HG03066 (cell line): ENCODE results near the gene CARM1.
"Not testable (repeated sequence)": the region's sequence is repeated elsewhere in the genome, so short reads cannot be mapped to it uniquely, and the experiment has no call there.

Source experiments
- ATAC-seq: cut with Tn5 transposase; IDR thresholded peaks from one replicate; pipeline ENCODE4 v1.9.1; 2021; ENCODE audit warnings: low read depth; ENCODE audit not compliant: unreplicated experiment

CARM1 gene

DNA sequence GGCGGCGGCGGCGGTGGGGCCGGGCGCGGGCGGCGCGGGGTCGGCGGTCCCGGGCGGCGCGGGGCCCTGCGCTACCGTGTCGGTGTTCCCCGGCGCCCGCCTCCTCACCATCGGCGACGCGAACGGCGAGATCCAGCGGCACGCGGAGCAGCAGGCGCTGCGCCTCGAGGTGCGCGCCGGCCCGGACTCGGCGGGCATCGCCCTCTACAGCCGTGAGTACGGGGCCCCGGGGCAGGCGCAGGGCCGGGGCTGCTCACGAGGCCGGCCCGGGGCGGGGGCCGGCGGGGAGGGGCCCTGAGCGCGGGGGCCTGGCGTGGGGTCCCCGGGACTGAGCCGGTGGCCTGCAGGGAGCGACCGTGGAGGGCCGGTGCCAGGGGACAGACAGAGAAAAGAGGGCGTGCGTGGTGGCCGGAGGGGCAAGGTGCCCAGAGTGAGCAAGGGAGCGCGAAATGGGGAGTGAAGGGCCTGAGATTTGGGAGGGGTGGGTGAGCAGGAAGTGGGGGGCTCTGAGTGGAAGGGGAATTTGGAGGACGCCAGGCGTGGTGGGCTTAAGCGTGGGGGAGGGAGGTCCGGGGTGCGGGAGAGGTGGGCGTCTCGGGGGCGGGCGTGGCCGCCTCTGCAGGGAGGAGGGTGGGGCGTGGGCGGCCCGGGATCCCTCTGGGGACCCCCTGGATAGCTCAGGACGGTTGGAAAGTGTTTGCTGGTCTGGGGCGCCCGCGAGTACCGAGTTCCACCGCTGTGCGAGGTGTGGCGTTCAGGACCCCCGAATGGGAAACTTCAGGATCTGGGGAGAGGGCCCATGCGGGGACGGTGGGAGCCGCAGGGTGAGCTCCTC lies 575 bp downstream of the CARM1 start:
- no peak for ATAC-seq

DNA sequence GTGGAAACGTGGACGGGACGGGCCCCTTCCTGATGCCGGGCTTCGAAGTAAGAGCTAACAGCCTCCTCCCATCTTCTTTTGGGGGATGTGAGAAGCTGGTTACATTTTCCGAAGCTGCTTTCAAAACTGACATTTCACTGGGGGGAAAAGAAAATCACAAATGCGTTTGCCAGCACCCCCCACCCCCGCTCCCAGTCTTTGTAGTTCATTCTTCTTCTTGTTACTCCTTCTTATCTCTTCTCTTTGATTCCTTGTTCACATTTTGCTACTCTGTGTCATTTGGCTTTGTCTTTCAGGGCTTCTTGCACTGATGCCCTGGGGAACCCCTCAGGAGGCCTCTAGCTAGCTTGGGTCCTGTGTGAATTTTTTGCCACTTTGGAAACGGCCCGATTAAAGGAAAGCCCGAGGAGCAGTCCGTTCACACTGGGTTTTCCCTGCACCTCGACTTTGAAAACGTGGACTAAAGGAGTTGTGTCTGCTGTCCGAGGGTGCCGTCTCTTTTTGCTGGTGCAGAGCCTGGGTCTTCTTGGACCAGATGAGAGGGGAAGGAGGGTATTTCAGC lies 1.3 kb downstream of the CARM1 start:
- ATAC-seq: no peak

DNA sequence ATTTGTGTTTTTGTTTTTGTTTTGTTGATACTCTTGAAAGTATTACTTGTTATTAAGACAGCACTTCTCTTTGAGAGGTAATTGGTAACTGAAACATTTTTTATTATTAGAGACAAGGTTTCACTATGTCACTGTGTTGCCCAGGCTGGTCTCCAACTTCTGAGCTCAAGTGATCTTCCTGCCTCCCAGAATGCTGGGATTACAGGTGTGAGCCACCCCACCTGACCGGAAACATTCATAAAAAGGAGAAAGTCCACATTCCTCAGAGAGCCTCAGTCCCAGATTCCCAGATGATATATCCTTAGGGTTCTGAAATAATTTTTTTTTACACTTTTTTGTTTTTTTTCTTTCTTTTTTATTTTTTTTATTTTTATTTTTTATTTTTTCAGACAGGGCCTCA lies 2.7 kb downstream of the CARM1 start:
- no peak for ATAC-seq

DNA sequence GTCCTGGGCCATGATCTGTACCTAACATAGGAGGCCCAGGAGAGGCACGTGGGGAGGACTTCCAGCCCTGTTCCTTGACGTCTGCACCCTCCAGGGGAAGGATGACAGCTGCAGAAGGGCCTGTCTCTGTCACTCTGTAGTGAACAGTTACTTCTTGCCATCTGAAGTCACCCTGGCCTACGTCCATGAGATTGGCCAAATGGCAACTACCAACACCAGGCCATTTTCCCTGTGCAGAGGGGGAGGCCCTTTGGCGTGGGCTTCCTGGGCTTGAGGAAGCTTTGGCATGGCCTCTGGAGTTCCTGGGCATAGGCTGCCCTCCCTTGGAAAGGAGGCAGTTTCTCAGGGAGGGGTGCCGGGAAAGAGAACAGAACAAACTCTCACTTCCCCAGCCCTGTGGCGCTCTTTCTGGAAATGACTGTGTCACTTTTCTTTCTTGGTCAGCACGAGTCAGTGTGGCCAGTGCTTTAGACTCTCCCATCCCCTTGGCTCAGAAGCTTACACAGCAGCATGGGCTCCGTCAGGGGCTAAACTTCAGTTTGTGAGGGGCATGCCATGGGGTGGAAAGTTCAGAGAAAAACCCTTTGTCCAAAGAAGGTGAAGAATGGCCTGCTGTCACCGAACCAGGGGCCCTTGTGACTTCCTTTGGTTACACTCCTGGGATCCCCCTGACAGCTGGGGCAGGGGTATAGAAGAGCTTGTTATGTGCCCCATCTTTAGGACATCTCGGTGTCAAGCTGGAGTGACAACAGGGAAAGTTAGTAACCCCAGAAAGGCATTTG lies 5.3 kb downstream of the CARM1 start:
- peak; percentile 57 for ATAC-seq

DNA sequence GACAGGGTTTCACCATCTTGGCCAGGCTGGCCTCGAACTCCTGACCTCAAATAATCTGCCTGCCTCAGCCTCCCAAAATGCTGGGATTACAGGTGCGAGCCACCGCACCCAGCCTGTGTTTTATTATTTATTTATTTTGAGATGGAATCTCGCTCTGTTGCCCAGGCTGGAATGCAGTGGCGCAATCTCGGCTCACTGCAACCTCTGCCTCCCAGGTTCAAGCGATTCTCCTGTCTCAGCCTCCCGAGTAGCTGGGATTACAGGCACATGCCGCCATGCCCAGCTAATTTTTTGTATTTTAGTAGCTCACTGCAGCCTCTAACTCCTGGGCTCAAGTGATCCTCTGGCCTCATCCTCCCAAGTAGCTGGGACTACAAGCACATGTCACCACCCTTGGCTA lies 6.3 kb downstream of the CARM1 start:
- ATAC-seq: not testable (repeated sequence)

DNA sequence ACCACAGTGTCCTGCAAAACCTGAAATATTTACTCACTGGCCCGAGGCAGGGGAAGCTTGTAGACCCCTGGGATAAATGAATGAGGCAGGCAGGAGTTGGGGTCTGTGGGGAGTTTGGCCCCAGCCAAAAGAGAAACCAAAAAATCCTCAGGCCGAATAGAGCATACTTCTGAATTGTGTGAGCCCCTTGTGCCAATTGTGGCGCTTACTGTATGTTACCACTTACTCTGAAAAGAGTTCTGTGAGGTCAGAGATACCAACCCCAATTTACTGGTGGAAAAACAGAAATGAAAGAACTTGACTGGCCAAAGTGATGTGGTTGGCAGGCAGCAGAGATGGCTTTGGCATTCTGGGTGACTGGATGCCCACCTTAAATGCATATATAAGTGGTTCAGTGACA lies 6.9 kb downstream of the CARM1 start:
- no peak for ATAC-seq

DNA sequence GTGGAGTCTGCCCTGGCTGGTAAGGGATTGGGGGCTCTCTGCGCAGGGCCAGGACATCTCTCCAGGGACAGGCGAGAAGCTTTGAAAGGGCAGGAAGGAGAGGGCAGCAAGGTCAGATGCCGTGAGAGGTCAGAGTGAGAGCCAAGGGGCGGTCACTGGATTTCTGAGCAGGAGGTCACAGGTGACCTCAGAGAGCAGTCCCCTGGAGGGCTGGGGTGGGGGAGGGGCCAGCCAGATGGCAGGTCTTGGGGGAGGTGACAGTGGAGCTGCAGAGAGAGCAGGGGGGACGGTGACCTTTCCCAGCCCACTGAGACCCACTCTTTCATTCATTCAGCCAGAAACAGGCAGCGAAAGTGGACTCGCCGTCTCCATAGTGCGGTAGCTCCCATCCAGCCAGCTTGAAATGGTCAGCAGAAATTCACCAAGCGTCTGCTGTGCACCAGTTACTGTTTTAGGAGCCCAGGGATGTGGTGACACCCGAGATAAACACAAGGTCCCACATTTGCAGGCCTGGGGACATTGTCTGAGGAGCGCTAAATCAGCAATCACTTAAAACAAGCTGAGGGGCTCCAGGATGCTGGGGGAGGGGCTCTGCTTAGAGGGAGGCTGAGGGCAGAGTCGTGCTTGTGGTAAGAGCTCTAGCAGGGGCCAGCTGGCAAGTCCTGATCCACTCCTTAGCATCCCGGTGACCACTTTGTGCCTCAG lies 10.2 kb downstream of the CARM1 start:
- ATAC-seq: no peak

DNA sequence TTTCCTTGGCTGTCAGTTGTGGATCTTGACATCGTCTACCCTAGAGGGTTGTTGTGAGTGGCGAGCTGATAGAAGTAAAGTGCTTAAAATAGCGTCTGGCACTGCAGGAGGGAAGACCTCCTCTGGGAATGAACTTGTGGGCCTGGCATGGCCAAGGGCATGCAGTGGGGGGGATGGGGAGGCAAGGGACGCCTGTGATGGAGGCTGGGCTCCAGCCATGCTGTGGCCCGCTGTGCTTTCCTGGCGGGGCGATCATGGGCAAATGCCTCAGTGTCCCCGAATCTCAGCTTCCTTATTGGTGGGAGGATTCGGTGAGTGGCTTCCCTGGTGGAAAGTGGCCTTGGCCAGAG lies 10.7 kb downstream of the CARM1 start:
- ATAC-seq: no peak

DNA sequence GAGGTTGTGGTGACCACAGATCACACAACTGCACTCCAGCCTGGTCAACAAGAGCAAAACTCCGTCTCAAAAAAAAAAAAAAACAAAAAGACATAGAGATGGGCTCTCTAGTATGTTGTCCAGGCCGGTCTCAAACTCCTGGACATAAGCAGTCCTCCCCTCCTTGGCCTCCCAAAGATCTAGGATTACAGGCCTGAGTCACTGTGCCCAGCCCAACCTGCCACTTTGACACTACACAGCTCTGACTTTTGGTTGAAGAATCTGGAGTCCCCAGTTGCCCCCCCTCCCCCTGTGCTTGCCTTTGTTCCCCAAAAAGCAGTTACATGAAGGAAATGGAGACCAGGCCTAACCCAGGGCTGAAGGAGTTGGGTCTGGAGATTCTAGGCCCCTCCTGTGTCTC lies 12.9 kb downstream of the CARM1 start:
- ATAC-seq: no peak

DNA sequence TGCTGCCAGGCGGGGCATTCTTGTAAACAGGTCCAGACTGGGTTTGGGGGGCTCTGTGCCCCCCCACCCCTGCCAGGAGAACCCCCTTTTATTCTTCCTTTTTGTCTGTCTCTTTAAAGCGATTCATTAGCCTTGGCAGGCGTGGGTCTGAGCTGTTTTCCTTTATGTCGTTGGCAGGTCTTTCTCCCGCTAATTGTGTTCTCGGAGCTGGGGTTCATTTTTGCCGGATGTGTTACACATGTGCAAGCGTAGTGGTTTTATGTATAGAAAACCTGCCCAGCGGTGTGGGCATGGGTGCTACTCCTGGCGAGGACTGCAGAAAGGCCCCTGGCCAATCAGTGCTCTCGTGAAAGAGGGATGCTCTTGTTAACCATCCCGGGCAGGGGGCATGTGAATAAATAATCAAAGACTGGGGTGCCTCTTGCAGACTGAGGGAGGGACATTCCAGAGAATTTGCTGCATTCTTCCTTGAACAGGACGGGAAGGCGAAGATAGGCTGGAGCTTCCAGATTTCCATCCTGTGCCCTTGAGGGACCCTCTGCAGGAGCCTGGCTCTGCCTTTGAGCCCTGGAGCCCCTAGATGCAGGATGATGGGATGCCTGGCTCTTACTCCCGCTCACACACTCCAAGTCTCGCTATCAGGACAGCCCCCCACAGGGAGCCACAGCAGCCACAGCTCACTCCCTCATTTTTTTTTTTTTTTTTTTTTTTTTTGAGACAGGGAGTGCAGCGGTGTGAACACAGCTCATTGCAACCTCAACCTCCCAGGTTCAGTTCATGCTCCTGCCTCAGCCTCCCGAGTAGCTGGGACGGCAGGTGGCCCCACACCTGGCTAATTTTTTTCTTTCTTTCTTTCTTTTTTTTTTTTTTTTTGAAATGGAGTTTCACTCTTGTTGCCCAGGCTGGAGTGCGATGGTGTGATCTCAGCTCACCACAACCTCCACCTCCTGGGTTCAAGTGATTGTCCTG lies 14.1 kb downstream of the CARM1 start:
- no peak for ATAC-seq

DNA sequence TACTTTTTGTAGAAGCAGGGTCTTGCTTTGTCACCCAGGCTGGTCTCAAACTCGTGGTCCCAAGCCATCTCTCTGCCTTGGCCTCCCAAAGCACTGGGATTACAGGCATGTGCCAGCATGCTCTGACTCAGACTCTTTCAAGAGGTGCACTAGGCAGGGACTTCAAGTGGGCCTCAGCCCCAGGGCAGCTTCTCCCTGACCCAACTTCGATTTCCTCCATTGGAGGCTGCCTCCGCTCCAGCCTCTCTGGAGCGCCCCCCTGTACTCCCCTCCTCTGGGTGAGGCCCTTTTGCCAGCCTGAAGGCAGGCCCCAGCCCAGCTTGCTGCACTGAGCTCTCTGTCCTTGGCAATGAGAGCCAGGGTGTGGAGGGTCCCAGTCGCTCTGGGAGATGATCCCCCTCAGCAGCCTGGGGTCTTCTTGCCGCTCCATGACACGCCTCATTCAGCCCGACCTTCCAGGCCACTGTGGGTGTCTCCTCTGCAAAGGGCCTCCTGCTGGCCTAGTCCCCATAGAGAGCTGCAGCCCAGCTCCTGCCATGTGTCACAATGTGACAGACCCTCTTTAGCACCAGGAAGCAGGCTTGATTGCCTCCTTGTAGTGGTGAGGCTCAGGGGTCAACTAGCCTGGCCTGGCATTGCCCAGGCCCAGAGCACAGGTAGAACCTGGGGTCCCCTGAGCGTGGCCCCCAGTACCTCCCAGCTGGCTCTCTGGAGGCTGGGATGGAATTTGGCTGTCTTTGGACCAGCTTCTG lies 16.4 kb downstream of the CARM1 start:
- ATAC-seq: no peak

DNA sequence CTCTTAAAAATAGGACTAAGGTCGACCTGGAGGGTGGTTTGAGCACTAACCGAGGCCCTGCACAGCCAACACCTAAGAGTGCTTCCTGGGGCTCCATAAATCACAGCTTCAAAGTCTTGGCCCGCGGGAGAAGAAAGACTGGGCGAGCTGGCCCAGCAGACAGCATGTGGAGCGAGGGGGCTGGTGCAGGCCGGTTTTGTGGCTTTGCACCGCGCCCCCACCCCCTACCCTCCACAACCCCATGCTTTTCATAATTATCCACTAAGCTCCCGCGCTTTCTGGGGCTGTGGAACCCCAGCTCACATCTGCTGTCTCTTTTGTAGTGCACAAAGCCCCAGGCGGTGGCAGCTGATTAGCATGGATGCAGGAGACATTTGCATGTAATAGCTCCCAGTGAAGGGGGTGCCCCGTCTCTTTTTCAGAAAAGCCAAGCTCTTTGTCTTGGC lies 17.1 kb downstream of the CARM1 start:
- ATAC-seq: no peak

DNA sequence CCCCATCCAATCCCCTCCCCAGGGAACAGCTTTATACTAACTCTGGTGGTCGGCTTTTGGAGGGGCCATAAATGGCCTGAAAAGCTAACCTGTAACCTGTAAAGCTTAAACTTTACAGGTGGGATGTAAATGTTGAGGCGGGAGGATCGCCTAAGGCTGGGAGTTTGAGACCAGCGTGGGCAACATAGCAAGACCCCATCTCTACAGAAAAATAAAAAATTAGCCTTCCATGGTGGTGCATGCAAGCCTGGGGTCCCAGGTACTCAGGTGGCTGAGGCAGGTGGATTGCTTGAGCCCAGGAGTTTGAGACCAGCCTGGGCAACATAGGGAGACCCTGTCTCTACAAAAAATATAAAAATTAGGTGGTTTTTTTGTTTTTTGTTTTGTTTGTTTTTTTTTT lies 18.5 kb downstream of the CARM1 start:
- no peak for ATAC-seq

DNA sequence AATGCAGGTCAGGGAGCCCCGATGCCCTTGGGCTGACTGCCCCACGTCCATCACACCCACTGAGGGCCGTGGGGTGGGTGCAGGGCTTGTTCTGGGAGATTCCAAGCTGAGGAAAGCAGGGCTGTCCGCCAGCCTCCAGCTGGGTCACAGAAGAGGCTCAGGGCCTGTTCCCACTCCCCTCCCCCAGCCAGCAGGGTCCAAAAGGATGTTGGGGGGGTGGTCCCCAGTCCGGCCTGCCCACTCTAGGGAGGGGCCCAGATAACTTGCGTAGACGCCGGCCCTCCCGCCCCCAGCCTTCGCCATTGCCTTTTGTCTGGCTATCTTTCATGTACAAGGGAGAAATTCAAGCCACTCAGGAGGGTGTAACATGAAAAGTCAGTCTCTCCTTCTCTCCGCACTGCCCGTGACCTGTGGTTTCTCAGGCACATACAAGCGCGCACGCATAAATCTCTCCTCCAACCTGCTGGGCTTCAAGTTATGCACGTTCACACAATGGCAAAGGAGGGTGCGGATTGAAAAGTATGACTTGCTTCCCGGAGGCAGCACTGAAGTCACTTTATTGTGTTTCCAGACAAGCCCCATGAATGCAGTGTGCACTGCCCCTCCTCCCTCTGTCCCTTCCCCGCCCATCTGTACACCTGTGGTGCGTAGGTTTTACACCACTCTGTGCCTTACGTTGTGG lies 20.2 kb downstream of the CARM1 start:
- ATAC-seq: no peak

DNA sequence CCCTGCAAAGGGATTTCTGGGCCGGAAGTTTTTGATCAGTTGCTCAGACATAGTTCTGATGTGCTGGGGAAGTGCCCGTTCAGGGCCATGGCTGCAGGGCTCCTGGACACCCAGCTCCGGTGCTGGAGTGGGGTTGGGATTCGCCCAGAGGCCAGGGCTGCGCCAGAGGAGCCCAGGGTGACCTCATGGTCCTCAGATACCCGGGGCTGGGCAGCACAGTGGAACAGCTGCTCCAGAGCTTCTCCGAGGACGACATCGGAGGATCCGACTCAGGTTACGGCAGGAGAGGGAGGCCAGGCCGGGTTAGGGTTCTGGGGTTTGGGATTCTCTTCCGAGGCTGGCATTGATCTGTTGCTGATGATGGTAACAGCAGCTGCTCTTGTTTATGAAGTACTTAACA lies 20.9 kb downstream of the CARM1 start:
- no peak for ATAC-seq

DNA sequence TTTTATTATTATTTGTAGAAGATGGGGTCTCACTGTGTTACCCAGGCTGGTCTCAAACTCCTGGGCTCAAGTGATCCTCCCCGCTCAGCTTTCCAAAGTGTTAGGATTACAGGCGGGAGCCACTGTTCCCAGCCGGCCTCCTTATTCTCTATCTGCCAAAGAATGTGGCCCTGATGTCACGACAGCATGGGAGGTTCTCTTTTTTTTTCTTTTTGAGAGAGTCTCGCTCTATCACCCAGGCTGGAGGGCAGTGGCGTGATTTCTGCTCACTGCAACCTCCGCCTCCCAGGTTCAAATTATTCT lies 23.5 kb downstream of the CARM1 start:
- no peak for ATAC-seq

DNA sequence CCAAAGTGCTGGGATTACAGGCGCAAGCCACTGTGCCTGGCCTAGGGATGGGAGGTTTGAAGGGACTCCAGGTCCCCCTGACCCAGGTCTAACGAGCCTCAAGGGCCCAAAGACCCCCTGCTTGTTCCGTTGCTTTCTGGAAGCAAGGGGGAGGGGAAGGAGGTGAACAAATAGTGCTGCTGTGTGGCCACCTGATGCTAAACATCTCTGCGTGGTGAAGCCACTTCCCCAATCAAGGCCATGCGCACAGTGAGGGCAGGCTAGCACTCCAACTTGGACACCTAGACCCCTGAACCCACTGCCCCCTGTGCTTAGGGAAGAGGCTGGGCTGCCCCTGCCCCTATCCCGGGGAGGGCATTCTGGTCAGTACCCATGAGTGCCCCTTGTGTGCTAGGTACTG lies 24.0 kb downstream of the CARM1 start:
- ATAC-seq: no peak

DNA sequence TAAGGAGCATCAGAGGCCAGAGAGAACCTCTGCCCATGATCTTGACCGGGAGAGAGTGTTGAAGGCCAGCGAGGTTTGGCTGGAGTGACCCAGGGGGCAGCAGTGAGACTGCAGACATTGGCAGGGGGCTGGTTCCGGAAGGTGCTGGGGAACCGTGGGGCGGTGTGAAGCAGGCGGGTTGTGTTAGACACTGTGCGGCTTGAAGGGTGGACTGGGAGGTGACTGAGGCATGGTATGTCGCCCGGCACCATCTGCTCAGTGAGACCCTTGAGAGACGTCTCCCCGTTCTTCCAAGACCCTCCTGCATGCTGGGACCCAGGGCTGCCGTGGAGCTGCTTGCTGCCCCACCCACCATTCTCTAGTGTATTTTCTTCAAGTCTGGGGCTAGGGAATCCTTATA lies 24.6 kb downstream of the CARM1 start:
- no peak for ATAC-seq
